Ecto neural progenitor cell (in vitro differentiated cells): ENCODE results near the gene CELF4.

Experiments
- DNase-seq: peaks from one replicate; pipeline ENCODE4 v3.0.0-alpha.2; 2018; ENCODE audit warnings: low spot score

The CELF4 gene

GRCh38 chr18:37222354-37222998, 343.1 kb downstream of the CELF4 start:
- no peak for DNase-seq

GRCh38 chr18:37219257-37219656, 346.3 kb downstream of the CELF4 start:
- DNase-seq: no peak

- DNase-seq: no peak
Measured at GRCh38 chr18:37218022-37218590, 347.5 kb downstream of the CELF4 start.

GRCh38 chr18:37210781-37211180, 354.8 kb downstream of the CELF4 start:
- no peak for DNase-seq

- no peak for DNase-seq
Measured at GRCh38 chr18:37207343-37207742, 358.3 kb downstream of the CELF4 start.

- DNase-seq: no peak
Measured at GRCh38 chr18:37199741-37200140, 365.9 kb downstream of the CELF4 start.
